SK-N-SH treated with all-trans-retinoic acid at 6 μM for 48 hours (cell line): ENCODE measurements around the gene CBLL1.

Source experiments
- ATAC-seq: fragments of 200-7000 bp; cut with Tn5 transposase; 3 replicates; pipeline ENCODE4 v1.9.1; 2020; ENCODE audit warnings: mild to moderate bottlenecking, moderate library complexity
- ARNTL ChIP-seq: fragments of 450-650 bp; formaldehyde crosslinking; IDR thresholded peaks from 2 replicates; pipeline ENCODE4 v1.5.0; 2020; ENCODE audit warnings: low read depth, mild to moderate bottlenecking, moderate library complexity, borderline replicate concordance
- BACH2 ChIP-seq: fragments of 250-450 bp; sonication (Bioruptor Pico); IDR thresholded peaks from 2 replicates; pipeline ENCODE4 v1.9.0; 2021; ENCODE audit warnings: mild to moderate bottlenecking, borderline replicate concordance
- CSDC2 ChIP-seq: fragments of 250-450 bp; sonication (Bioruptor Pico); IDR thresholded peaks from 2 replicates; pipeline ENCODE4 v1.5.0; 2020; ENCODE audit warnings: mild to moderate bottlenecking, moderate library complexity
- ESRRG ChIP-seq: fragments of 250-450 bp; sonication (Bioruptor Pico); IDR thresholded peaks from 2 replicates; pipeline ENCODE4 v1.6.1; 2021; ENCODE audit warnings: mild to moderate bottlenecking
- GLIS3 ChIP-seq: fragments of 250-450 bp; sonication (Bioruptor Pico); IDR thresholded peaks from 2 replicates; pipeline ENCODE4 v1.5.0; 2020; ENCODE audit warnings: mild to moderate bottlenecking, moderate library complexity
- ISL1 ChIP-seq: fragments of 250-450 bp; sonication (Bioruptor Pico); IDR thresholded peaks from 2 replicates; pipeline ENCODE4 v2.1.2; 2022; ENCODE audit warnings: mild to moderate bottlenecking, moderate library complexity
- OSR1 ChIP-seq: fragments of 250-450 bp; sonication (Bioruptor Pico); IDR thresholded peaks from 2 replicates; pipeline ENCODE4 v1.8.0; 2022; ENCODE audit warnings: moderate library complexity, mild to moderate bottlenecking, inconsistent platforms
- PATZ1 ChIP-seq: fragments of 250-450 bp; sonication (Bioruptor Pico); IDR thresholded peaks from 2 replicates; pipeline ENCODE4 v1.8.0; 2020; ENCODE audit warnings: mild to moderate bottlenecking, moderate library complexity, borderline replicate concordance
- PPARA ChIP-seq: fragments of 250-450 bp; sonication (Bioruptor Pico); IDR thresholded peaks from 2 replicates; pipeline ENCODE4 v1.5.0; 2020; ENCODE audit warnings: mild to moderate bottlenecking, borderline replicate concordance
- RARB ChIP-seq: fragments of 250-450 bp; sonication (Bioruptor Pico); IDR thresholded peaks from 2 replicates; pipeline ENCODE4 v1.8.0; 2021; ENCODE audit warnings: mild to moderate bottlenecking, moderate library complexity
- SNAI2 ChIP-seq: fragments of 250-450 bp; sonication (Bioruptor Pico); IDR thresholded peaks from 2 replicates; pipeline ENCODE4 v1.5.0; 2020; ENCODE audit warnings: mild to moderate bottlenecking, moderate library complexity
- TCF4 ChIP-seq: fragments of 250-450 bp; sonication (Bioruptor Pico); IDR thresholded peaks from 2 replicates; pipeline ENCODE4 v1.8.0; 2021; ENCODE audit warnings: mild to moderate bottlenecking, moderate library complexity, borderline replicate concordance
- TSHZ2 ChIP-seq: fragments of 250-450 bp; sonication (Bioruptor Pico); IDR thresholded peaks from 2 replicates; pipeline ENCODE4 v1.5.0; 2020; ENCODE audit warnings: mild to moderate bottlenecking, moderate library complexity
- ZC3H10 ChIP-seq: fragments of 250-450 bp; sonication (Bioruptor Pico); IDR thresholded peaks from 2 replicates; pipeline ENCODE4 v1.5.1; 2021; ENCODE audit warnings: mild to moderate bottlenecking, moderate library complexity
- ZFP3 ChIP-seq: fragments of 250-450 bp; sonication (Bioruptor Pico); IDR thresholded peaks from 2 replicates; pipeline ENCODE4 v1.5.0; 2020; ENCODE audit warnings: mild to moderate bottlenecking, moderate library complexity
- ZFP30 ChIP-seq: fragments of 450-650 bp; formaldehyde crosslinking; IDR thresholded peaks from 2 replicates; pipeline ENCODE4 v1.5.0; 2022; ENCODE audit warnings: mild to moderate bottlenecking, moderate library complexity
- ZNF565 ChIP-seq: fragments of 450-650 bp; formaldehyde crosslinking; conservative IDR thresholded peaks from 2 replicates; pipeline ENCODE4 v1.5.0; 2020; ENCODE audit warnings: low read depth, mild to moderate bottlenecking, moderate library complexity
- ZNF70 ChIP-seq: fragments of 450-650 bp; formaldehyde crosslinking; IDR thresholded peaks from 2 replicates; pipeline ENCODE4 v1.5.0; 2020; ENCODE audit warnings: mild to moderate bottlenecking, moderate library complexity
- TF ChIP-seq, protein P1 (sequence below): fragments of 250-450 bp; sonication (Bioruptor Pico); IDR thresholded peaks from 2 replicates; pipeline ENCODE4 v1.5.1; 2021; ENCODE audit warnings: mild to moderate bottlenecking, moderate library complexity
- TF ChIP-seq, protein P2 (sequence below): fragments of 250-450 bp; sonication (Bioruptor Pico); IDR thresholded peaks from 2 replicates; pipeline ENCODE4 v1.5.1; 2020; ENCODE audit warnings: low read depth, mild to moderate bottlenecking, moderate library complexity

The CBLL1 gene

DNA sequence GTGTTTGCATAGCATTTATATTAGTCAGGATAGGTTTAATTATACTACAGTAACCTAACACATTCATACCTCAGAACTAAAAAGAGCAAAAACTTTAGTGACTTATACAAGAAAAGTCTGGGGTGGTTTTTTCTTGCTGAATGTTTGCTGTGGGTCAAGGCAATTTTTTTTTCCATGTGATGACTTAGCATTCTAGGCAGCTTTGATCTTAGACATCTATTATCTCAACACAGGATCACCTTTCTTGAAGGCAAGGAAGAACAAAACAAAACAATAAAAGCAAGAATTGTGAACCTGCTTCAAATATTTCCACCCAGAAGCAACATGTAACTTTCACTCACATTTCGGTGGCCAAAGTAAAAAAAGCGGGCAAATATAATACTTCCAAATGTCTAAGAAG, 20.7 kb upstream of the CBLL1 start (continued):
- TF ChIP-seq TSHZ2 (CRISPR knock-in tag), result no peak

DNA sequence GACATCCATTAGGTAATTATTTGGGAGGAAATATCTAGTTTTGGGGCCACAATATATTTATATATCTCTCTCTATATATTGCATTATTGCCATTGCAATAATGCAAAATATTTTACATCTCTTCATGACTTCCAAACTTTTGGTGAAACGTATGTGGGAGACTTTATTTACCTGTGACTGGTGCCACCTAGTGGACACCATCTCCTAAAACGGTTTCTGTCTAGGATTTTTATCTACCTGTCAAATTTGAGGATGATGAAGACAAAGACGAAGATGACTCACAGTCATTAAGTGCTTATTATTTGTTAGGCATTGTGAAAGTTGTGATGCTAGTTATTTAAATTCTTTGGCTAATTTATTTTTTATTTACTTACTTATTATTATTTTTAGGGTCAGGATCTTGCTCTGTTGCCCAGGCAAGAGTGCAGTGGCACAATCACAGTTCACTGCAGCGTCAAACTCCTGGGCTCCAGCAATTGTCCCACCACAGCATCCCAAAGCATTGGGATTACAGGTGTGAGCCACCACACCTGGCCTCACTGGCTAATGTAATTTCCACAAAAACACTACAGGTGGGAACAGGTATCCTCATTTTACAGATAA, 18.7 kb upstream of the CBLL1 start:
- TF ChIP-seq, protein P1, sequence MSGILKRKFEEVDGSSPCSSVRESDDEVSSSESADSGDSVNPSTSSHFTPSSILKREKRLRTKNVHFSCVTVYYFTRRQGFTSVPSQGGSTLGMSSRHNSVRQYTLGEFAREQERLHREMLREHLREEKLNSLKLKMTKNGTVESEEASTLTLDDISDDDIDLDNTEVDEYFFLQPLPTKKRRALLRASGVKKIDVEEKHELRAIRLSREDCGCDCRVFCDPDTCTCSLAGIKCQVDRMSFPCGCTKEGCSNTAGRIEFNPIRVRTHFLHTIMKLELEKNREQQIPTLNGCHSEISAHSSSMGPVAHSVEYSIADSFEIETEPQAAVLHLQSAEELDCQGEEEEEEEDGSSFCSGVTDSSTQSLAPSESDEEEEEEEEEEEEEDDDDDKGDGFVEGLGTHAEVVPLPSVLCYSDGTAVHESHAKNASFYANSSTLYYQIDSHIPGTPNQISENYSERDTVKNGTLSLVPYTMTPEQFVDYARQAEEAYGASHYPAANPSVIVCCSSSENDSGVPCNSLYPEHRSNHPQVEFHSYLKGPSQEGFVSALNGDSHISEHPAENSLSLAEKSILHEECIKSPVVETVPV, result no peak
- peak; percentile 35; the same call in 1 of the 2 replicates for TF ChIP-seq ISL1
- peak; percentile 70 for ATAC-seq

DNA sequence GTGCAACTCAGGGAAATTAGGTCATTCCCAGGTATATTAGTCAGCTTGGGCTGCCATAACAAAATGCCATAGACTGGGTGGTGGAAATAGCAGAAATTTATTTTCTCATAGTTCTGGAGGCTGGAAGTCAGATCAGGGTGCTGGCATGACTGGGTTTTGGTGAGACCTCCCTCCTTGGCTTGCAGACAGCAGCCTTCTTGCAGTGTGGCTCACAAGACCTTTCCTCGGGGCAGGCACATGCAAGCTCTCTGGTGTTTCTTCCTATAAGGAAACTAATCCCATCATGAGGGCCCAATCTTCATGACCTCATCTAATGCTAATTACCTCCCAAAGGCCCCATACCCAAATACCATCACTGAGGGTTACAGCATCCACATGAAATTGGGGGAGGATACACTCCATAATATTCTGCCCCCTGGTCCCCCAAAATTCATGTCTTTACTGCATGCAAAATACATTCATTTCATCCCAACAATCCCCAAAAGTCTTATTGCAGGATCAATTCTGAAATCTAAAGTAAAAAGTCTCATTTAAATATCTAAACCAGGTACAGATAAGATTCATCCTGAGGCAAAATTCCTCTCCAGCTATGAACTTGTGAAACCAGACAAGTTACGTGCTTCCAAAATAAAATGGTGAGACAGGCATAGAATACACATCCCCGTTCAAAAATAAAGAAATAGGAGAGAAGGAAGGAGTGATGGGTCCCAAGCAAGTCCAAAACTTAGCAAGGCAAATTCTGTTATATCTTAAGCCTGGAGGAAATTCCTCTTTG, 17.4 kb upstream of the CBLL1 start:
- peak; percentile 16; the same call in 1 of the 3 replicates for ATAC-seq
- TF ChIP-seq ESRRG (CRISPR knock-in tag) (no peak), ZNF70 (CRISPR knock-in tag) (no peak), SNAI2 (CRISPR knock-in tag) (no peak), CSDC2 (CRISPR knock-in tag) (no peak), OSR1 (CRISPR knock-in tag) (no peak), PPARA (CRISPR knock-in tag) (no peak), TCF4 (CRISPR knock-in tag) (no peak), PATZ1 (no peak), ZFP3 (CRISPR knock-in tag) (no peak), GLIS3 (CRISPR knock-in tag) (no peak), ZC3H10 (CRISPR knock-in tag) (no peak)
- TF ChIP-seq, protein P2, sequence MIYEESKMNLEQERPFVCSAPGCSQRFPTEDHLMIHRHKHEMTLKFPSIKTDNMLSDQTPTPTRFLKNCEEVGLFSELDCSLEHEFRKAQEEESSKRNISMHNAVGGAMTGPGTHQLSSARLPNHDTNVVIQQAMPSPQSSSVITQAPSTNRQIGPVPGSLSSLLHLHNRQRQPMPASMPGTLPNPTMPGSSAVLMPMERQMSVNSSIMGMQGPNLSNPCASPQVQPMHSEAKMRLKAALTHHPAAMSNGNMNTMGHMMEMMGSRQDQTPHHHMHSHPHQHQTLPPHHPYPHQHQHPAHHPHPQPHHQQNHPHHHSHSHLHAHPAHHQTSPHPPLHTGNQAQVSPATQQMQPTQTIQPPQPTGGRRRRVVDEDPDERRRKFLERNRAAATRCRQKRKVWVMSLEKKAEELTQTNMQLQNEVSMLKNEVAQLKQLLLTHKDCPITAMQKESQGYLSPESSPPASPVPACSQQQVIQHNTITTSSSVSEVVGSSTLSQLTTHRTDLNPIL, result no peak
- TF ChIP-seq, protein P1, result no peak

DNA sequence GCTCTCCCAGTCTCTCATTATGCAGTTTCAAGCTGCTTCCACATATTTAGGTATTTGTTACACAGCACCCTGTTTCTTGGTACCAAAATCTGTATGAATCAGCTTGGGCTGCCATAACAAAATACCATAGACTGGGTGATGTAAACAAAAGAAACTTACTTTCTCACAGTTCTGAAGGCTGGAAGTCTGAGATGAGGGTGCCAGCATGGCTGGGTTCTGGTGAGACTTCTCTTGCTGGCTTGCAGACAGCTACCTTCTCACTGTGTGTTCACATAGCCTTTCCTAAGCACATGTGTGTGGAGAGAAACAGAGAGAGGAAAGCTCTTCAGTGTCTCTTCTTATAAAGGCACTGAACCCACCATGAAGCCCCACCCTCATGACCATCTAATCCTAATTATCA, 15.7 kb upstream of the CBLL1 start:
- no peak for ATAC-seq
- no peak for TF ChIP-seq CSDC2 (CRISPR knock-in tag)
- TF ChIP-seq, protein P2, result no peak
- TF ChIP-seq BACH2 (CRISPR knock-in tag), result no peak
- no peak for TF ChIP-seq SNAI2 (CRISPR knock-in tag)
- TF ChIP-seq ZC3H10 (CRISPR knock-in tag), result no peak
- no peak for TF ChIP-seq GLIS3 (CRISPR knock-in tag)
- TF ChIP-seq ZNF70 (CRISPR knock-in tag), result no peak
- no peak for TF ChIP-seq OSR1 (CRISPR knock-in tag)
- TF ChIP-seq ARNTL (CRISPR knock-in tag), result no peak
- no peak for TF ChIP-seq ZNF565
- TF ChIP-seq PPARA (CRISPR knock-in tag), result no peak
- no peak for TF ChIP-seq TSHZ2 (CRISPR knock-in tag)
- TF ChIP-seq ISL1, result no peak
- TF ChIP-seq ZFP30 (CRISPR knock-in tag), result no peak
- no peak for TF ChIP-seq RARB (CRISPR knock-in tag)
